Mucosa of descending colon (tissue), 3 donors: ENCODE results near the gene MTAP. TPM values are rescaled to one million over a fixed set of nuclear protein-coding genes. Genes with fewer than 3 reads are reported as not detected.
A peak's percentile ranks its signal among the peaks of the same experiment; 100 is the strongest.

Source experiments
- ATAC-seq: fragments of 200-7000 bp; cut with Tn5 transposase; one replicate; pipeline ENCODE4 v1.9.1; 2020; ENCODE audit warnings: mild to moderate bottlenecking, moderate library complexity
- DNase-seq, 3 donors: peaks; one replicate each; pipeline ENCODE4 v3.0.0-alpha.2; 2020
- H3K36me3 ChIP-seq: fragments of 200-600 bp; one replicate; pipeline ENCODE4 v1.8.0; 2021; ENCODE audit warnings: low read depth, mild to moderate bottlenecking
- H3K4me1 ChIP-seq: fragments of 200-600 bp; one replicate; pipeline ENCODE4 v1.8.0; 2021; ENCODE audit warnings: low read depth, mild to moderate bottlenecking
- H3K4me3 ChIP-seq: fragments of 200-600 bp; one replicate; pipeline ENCODE4 v1.8.0; 2021; ENCODE audit warnings: mild to moderate bottlenecking
- H3K9me3 ChIP-seq: fragments of 200-600 bp; one replicate; pipeline ENCODE4 v1.8.0; 2021; ENCODE audit warnings: mild to moderate bottlenecking
- CTCF ChIP-seq: fragments of 200-600 bp; IDR thresholded peaks from one replicate; pipeline ENCODE4 v1.8.0; 2022; ENCODE audit warnings: antibody characterized with exemption, mild to moderate bottlenecking
- intact Hi-C, 2 donors: fragments of 100-400 bp; cut with DNase I in 1 of 2; cut with micrococcal nuclease in 1 of 2; formaldehyde crosslinking; loops; one replicate each; pipeline versions ENCODE4 v1.11.0 to v1.11.1; 2022; cut with DNase I, micrococcal nuclease
- total RNA-seq, 3 donors: library from RNA; stranded (reverse); fragmentation: NEBNext Ultra II Directional in 2 of 3; extraction: Animal tissue kit (Norgen Biotek cat#: 25700) in 2 of 3; gene quantifications; one replicate each; pipeline versions ENCODE4 v1.2.1 to v1.2.4, GENCODE V29; 2021 to 2023
- donor health status: DM: no; HTN: no; CAD: no; lungs with moderate emphysema.
- donor health status: DM: no; HTN: no; CAD: no.
- donor health status: DM: no; HTN: yes; CAD: no.

The MTAP gene
- total RNA-seq, 3 donors from 2014 or later: 28.6 to 42.7 (median 32.4) TPM

GRCh38 chr9:21906881-21907280 is 104.4 kb downstream of the MTAP start:
- no peak for TF ChIP-seq CTCF
- no peak overlapping the region for H3K4me3 ChIP-seq
- H3K9me3 ChIP-seq: peaks cover 18% of the 10 kb centered on the region
- DNase-seq (no peak), ATAC-seq (no peak)
- H3K36me3 ChIP-seq: no peaks in the 10 kb centered on the region
- no peaks in the 10 kb centered on the region for H3K4me1 ChIP-seq
- intact Hi-C loops: no loop called here

- Histone ChIP-seq H3K4me1 (peaks cover 11% of the 10 kb centered on the region), H3K4me3 (no peak overlapping the region), H3K36me3 (no peaks in the 10 kb centered on the region), H3K9me3 (no peaks in the 10 kb centered on the region)
- TF ChIP-seq CTCF: no peak
- DNase-seq (peak in 1 of 3 donors; percentile 50), ATAC-seq (peak; percentile 96)
- intact Hi-C loops: no loop called here
Measured at GRCh38 chr9:21919377-21920362, 117.2 kb downstream of the MTAP start.

- Histone ChIP-seq H3K4me1 (peaks cover 11% of the 10 kb centered on the region), H3K36me3 (no peaks in the 10 kb centered on the region), H3K9me3 (no peaks in the 10 kb centered on the region), H3K4me3 (no peak overlapping the region)
- ATAC-seq: no peak
- TF ChIP-seq CTCF: no peak
- intact Hi-C loops: no loop called here
- DNase-seq: no peak
Measured at GRCh38 chr9:21923694-21924093, 121.3 kb downstream of the MTAP start.

GRCh38 chr9:21927752-21928151 is 125.3 kb downstream of the MTAP start:
- H3K4me1 ChIP-seq: no peaks in the 10 kb centered on the region
- intact Hi-C loops: no loop called here
- no peaks in the 10 kb centered on the region for H3K9me3 ChIP-seq
- H3K4me3 ChIP-seq: no peak overlapping the region
- no peak for TF ChIP-seq CTCF
- ATAC-seq (no peak), DNase-seq (no peak)
- no peaks in the 10 kb centered on the region for H3K36me3 ChIP-seq

GRCh38 chr9:21931428-21931827 is 129.0 kb downstream of the MTAP start:
- Histone ChIP-seq H3K9me3 (no peaks in the 10 kb centered on the region), H3K4me3 (no peak overlapping the region), H3K4me1 (no peaks in the 10 kb centered on the region), H3K36me3 (no peaks in the 10 kb centered on the region)
- no peak for TF ChIP-seq CTCF
- ATAC-seq (no peak), DNase-seq (no peak)
- intact Hi-C loops: no loop called here
